T-helper 1 cell treated with Interleukin-12 subunit alpha and Interleukin-12 subunit beta and Interleukin-4 antibody, amounts not matched to agents 30 ng/mL and 1 ng/mL, for 36 hours (primary cell): Measurements from ENCODE around the gene MARCO. TPM values are rescaled to one million over a fixed set of nuclear protein-coding genes. Genes with fewer than 3 reads are reported as not detected.
"Not testable (repeated sequence)": the region's sequence is repeated elsewhere in the genome, so short reads cannot be mapped to it uniquely, and the experiment has no call there.

Experiments
- intact Hi-C: fragments of 100-400 bp; cut with micrococcal nuclease; formaldehyde crosslinking; loops from one replicate; pipeline ENCODE4 v1.15.1; 2024
- total RNA-seq: library from RNA; stranded (reverse); gene quantifications from 2 replicates; pipeline ENCODE4 v1.2.3, GENCODE V29; 2022

MARCO gene
- total RNA-seq, 1 donor from 2014 or later, result not detected

- intact Hi-C loops, result no loop called here
Measured at GRCh38 chr2:119029297-119029696, 87.3 kb downstream of the MARCO start.

- intact Hi-C loops, result not testable (repeated sequence)
Measured at GRCh38 chr2:119037922-119038321, 95.9 kb downstream of the MARCO start.

GRCh38 chr2:119040730-119041129, 98.7 kb downstream of the MARCO start:
- intact Hi-C loops, result no loop called here

Other genes with a start within 250 kb of the MARCO start
- gene EN1, start 94.5 kb upstream of the MARCO start, total RNA-seq, result not detected in 2 replicates
- gene C1QL2, start 216.6 kb downstream of the MARCO start, total RNA-seq, result not detected in 2 replicates